Measurements from ENCODE around the gene PRKACG. TPM values are rescaled to one million over a fixed set of nuclear protein-coding genes. Genes with fewer than 3 reads are reported as not detected.

PRKACG gene
- polyA plus RNA-seq, 1 donor (not counting 4 experiments of a cell fraction or from before 2014, with no cell fraction given), result not detected

- dilution Hi-C loops (cut with MboI; ENCODE audit: extremely low pct_ligation_motif_present, low sequenced_read_pairs), result no loop called here
- peaks cover 2% of the 10 kb centered on the region for H3K9me3 ChIP-seq (ENCODE audit: control insufficient read depth, low read depth, low read length)
- H3K4me2 ChIP-seq (ENCODE audit: control insufficient read depth, extremely low read depth, insufficient read depth, low read depth, low read length), result no peak overlapping the region
- TF ChIP-seq CTCF (optimal IDR thresholded peaks at IDR 0.05 in 1 of 3, IDR thresholded peaks at IDR 0.05 in 1 of 3, conservative IDR thresholded peaks at IDR 0.05 in 1 of 3; ENCODE audit: extremely low read depth in 1 of 3, insufficient read depth in 2 of 3, low read length in 3 of 3) (no peak), EZH2 (IDR thresholded peaks at IDR 0.05; ENCODE audit: low read length) (no peak)
- H3K9me1 ChIP-seq (ENCODE audit: control insufficient read depth, extremely low read depth, insufficient read depth, low read length), result no peaks in the 10 kb centered on the region
- no peak overlapping the region for H3K4me3 ChIP-seq (ENCODE audit: control insufficient read depth in 2 of 3, extremely low read depth in 1 of 3, insufficient read depth in 2 of 3, low read depth in 1 of 3, low read length in 3 of 3)
- no peaks in the 10 kb centered on the region for H3K27me3 ChIP-seq (ENCODE audit: control insufficient read depth, extremely low read depth, insufficient read depth, low read length)
- no peak overlapping the region for H3K9ac ChIP-seq (ENCODE audit: control insufficient read depth, extremely low read depth, insufficient read depth, low read length)
- peaks cover 2% of the 10 kb centered on the region for H3K79me2 ChIP-seq (ENCODE audit: control insufficient read depth, insufficient read depth, low read length)
- FAIRE-seq (no peak), DNase-seq (ENCODE audit: low read depth, low spot score) (no peak)
- H2AFZ ChIP-seq (ENCODE audit: control insufficient read depth, low read length), result no peak overlapping the region
- H3K27ac ChIP-seq (ENCODE audit: control insufficient read depth, insufficient read depth, low read length), result no peak overlapping the region
- H4K20me1 ChIP-seq (ENCODE audit: control insufficient read depth, extremely low read depth, insufficient read depth, low read length), result no peaks in the 10 kb centered on the region
- H3K36me3 ChIP-seq (ENCODE audit: control insufficient read depth in 2 of 2, extremely low read depth in 1 of 2, insufficient read depth in 2 of 2, low read length in 2 of 2), result no peaks in the 10 kb centered on the region
- peaks cover 3% of the 10 kb centered on the region for H3K4me1 ChIP-seq (ENCODE audit: control insufficient read depth, extremely low read depth, insufficient read depth, low read length)
These were observed 17.1 kb upstream of the PRKACG start for GRCh38 chr9:69030851-69031645.

GRCh38 chr9:69029535-69029934 lies 15.6 kb upstream of the PRKACG start:
- no peak overlapping the region for H3K4me3 ChIP-seq (ENCODE audit: control insufficient read depth in 2 of 3, extremely low read depth in 1 of 3, insufficient read depth in 2 of 3, low read depth in 1 of 3, low read length in 3 of 3)
- H2AFZ ChIP-seq (ENCODE audit: control insufficient read depth, low read length), result no peak overlapping the region
- H3K79me2 ChIP-seq (ENCODE audit: control insufficient read depth, insufficient read depth, low read length), result no peaks in the 10 kb centered on the region
- H3K9me3 ChIP-seq (ENCODE audit: control insufficient read depth, low read depth, low read length), result peaks cover 2% of the 10 kb centered on the region
- no peaks in the 10 kb centered on the region for H3K27me3 ChIP-seq (ENCODE audit: control insufficient read depth, extremely low read depth, insufficient read depth, low read length)
- H3K27ac ChIP-seq (ENCODE audit: control insufficient read depth, insufficient read depth, low read length), result no peak overlapping the region
- TF ChIP-seq CTCF (optimal IDR thresholded peaks at IDR 0.05 in 1 of 3, IDR thresholded peaks at IDR 0.05 in 1 of 3, conservative IDR thresholded peaks at IDR 0.05 in 1 of 3; ENCODE audit: extremely low read depth in 1 of 3, insufficient read depth in 2 of 3, low read length in 3 of 3) (no peak), EZH2 (IDR thresholded peaks at IDR 0.05; ENCODE audit: low read length) (no peak)
- no peak overlapping the region for H3K4me2 ChIP-seq (ENCODE audit: control insufficient read depth, extremely low read depth, insufficient read depth, low read depth, low read length)
- no peaks in the 10 kb centered on the region for H3K9me1 ChIP-seq (ENCODE audit: control insufficient read depth, extremely low read depth, insufficient read depth, low read length)
- no peak overlapping the region for H3K9ac ChIP-seq (ENCODE audit: control insufficient read depth, extremely low read depth, insufficient read depth, low read length)
- FAIRE-seq (no peak), DNase-seq (ENCODE audit: low read depth, low spot score) (no peak)
- no peaks in the 10 kb centered on the region for H4K20me1 ChIP-seq (ENCODE audit: control insufficient read depth, extremely low read depth, insufficient read depth, low read length)
- dilution Hi-C loops (cut with MboI; ENCODE audit: extremely low pct_ligation_motif_present, low sequenced_read_pairs), result no loop called here
- H3K4me1 ChIP-seq (ENCODE audit: control insufficient read depth, extremely low read depth, insufficient read depth, low read length), result no peaks in the 10 kb centered on the region
- no peaks in the 10 kb centered on the region for H3K36me3 ChIP-seq (ENCODE audit: control insufficient read depth in 2 of 2, extremely low read depth in 1 of 2, insufficient read depth in 2 of 2, low read length in 2 of 2)
